Right lobe of liver (tissue), 6 donors: ENCODE data around the gene GNB1. TPM values are rescaled to one million over a fixed set of nuclear protein-coding genes. Genes with fewer than 3 reads are reported as not detected.
"Not testable (repeated sequence)": the region's sequence is repeated elsewhere in the genome, so short reads cannot be mapped to it uniquely, and the experiment has no call there.

ENCODE experiments used
- ATAC-seq, 4 donors: fragments of 200-7000 bp; cut with Tn5 transposase; one replicate each; pipeline ENCODE4 v1.9.1; 2020; ENCODE audit warnings: mild to moderate bottlenecking in 4 of 4, moderate library complexity in 4 of 4
- DNase-seq, 3 donors: peaks; one replicate each; pipeline ENCODE4 v3.0.0-alpha.2; 2020
- H3K27ac ChIP-seq, 3 donors: fragments of 200-600 bp; one replicate each; pipeline ENCODE4 v1.8.0; 2022
- H3K27me3 ChIP-seq, 2 donors: fragments of 200-600 bp; one replicate each; pipeline ENCODE4 v1.8.0; 2022
- H3K36me3 ChIP-seq, 4 donors: fragments of 200-600 bp; sonication (generic) in 1 of 4; one replicate each; pipeline versions ENCODE4 v1.5.1 to v1.8.0; 2017 to 2022; ENCODE audit warnings: control low read depth in 1 of 4
- H3K4me1 ChIP-seq, 4 donors: fragments of 200-600 bp; sonication (generic) in 1 of 4; one replicate each; pipeline versions ENCODE4 v1.5.1 to v1.8.0; 2017 to 2022; ENCODE audit warnings: control low read depth in 1 of 4
- H3K4me3 ChIP-seq, 3 donors: fragments of 200-600 bp; one replicate each; pipeline ENCODE4 v1.8.0; 2022
- H3K9me3 ChIP-seq, 4 donors: fragments of 200-600 bp; sonication (generic) in 1 of 4; one replicate each; pipeline versions ENCODE4 v1.5.1 to v1.8.0; 2017 to 2022; ENCODE audit warnings: control low read depth in 1 of 4
- POLR2A ChIP-seq: fragments of 450-650 bp; IDR thresholded peaks from one replicate; pipeline ENCODE4 v1.6.1; 2017; ENCODE audit warnings: antibody characterized with exemption, mild to moderate bottlenecking
- WGBS: methylation state at CpG from one replicate; pipeline ENCODE4 v1.1.6; 2018; ENCODE audit warnings: low coverage, low lambda C conversion rate; ENCODE audit not compliant: insufficient coverage; ENCODE audit errors: missing lambda C conversion rate; 5-methylcytosine and 5-hydroxymethylcytosine counted together
- intact Hi-C, 2 donors: fragments of 100-400 bp; cut with DNase I; formaldehyde crosslinking; loops; one replicate each; pipeline versions ENCODE4 v1.11.2 to v1.14.1; 2022
- total RNA-seq, 6 experiments: library from RNA; depleted of rRNA in 2 of 6; stranded (reverse); fragments of >200 nt in 2 of 6; fragmentation: NEBNext Ultra II Directional in 3 of 6; extraction: Animal tissue kit (Norgen Biotek cat#: 25700) in 3 of 6; gene quantifications; one replicate each; pipeline versions ENCODE4 v1.1.0 to v1.2.4, GENCODE V29; 2016 to 2023
- TF ChIP-seq, protein P1 (sequence below), 4 donors: fragments of 200-600 bp in 3 of 4; fragments of 450-650 bp in 1 of 4; IDR thresholded peaks; one replicate each; pipeline versions ENCODE4 v1.5.1 to v1.8.0; 2016 to 2022; ENCODE audit warnings: antibody characterized with exemption in 4 of 4, mild to moderate bottlenecking in 2 of 4
- donor health status: DM: no; HTN: yes; CAD: no.
- donor health status: DM: no; HTN: no; CAD: no.
- donor health status: DM: no; HTN: no; CAD: no.
- donor health status: DM: no; HTN: yes; CAD: no.
- donor health status: DM: no; HTN: yes; CAD: no.

GNB1 gene
- total RNA-seq, 6 experiments from 2014 or later: 85.9 to 147 (median 104) TPM

DNA sequence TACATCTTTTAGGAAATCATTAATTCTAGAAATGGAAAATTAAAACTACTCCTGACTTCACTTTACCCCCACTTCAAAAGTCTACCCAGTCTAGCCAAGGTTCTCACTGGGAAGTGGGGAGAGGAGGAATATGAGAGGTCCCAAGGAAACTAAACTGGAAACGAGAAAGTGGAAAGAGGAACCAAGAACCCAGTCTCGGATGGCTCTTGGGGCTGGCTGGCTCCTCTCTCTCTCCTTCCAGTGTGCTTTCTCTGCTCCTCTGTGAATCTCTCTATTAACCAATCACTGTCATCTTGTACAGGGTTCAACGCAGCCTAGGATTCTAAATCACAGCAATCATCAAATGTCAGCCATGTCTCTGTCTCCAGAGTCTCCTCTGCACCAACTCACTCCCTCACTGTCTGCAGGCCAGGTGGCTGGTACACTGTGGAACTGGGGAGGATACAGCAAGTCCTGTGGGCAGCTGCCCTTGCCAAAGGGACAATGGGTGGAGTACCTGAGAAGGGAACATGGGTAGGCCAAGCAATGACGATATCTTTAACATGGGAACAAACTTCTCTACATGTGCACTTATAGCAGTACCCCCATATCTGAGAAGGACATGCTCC, 33.7 kb downstream of the GNB1 start:
- intact Hi-C loops: no loop called here
- peak in 2 of 4 donors; percentile 27 to 29 for ATAC-seq
- Histone ChIP-seq H3K27me3 (no peaks in the 10 kb centered on the region), H3K27ac (no peak overlapping the region), H3K4me3 (no peak overlapping the region), H3K9me3 (no peaks in the 10 kb centered on the region), H3K4me1 (peaks cover 0 to 39% (median 11%) of the 10 kb centered on the region in 4 donors), H3K36me3 (no peaks in the 10 kb centered on the region)
- DNase-seq: no peak
- no peak for TF ChIP-seq POLR2A
- TF ChIP-seq, protein P1, sequence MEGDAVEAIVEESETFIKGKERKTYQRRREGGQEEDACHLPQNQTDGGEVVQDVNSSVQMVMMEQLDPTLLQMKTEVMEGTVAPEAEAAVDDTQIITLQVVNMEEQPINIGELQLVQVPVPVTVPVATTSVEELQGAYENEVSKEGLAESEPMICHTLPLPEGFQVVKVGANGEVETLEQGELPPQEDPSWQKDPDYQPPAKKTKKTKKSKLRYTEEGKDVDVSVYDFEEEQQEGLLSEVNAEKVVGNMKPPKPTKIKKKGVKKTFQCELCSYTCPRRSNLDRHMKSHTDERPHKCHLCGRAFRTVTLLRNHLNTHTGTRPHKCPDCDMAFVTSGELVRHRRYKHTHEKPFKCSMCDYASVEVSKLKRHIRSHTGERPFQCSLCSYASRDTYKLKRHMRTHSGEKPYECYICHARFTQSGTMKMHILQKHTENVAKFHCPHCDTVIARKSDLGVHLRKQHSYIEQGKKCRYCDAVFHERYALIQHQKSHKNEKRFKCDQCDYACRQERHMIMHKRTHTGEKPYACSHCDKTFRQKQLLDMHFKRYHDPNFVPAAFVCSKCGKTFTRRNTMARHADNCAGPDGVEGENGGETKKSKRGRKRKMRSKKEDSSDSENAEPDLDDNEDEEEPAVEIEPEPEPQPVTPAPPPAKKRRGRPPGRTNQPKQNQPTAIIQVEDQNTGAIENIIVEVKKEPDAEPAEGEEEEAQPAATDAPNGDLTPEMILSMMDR (IDR thresholded peaks at IDR 0.05): no peak
- WGBS: 43% methylated on average over 4 of the region's 4 CpGs

DNA sequence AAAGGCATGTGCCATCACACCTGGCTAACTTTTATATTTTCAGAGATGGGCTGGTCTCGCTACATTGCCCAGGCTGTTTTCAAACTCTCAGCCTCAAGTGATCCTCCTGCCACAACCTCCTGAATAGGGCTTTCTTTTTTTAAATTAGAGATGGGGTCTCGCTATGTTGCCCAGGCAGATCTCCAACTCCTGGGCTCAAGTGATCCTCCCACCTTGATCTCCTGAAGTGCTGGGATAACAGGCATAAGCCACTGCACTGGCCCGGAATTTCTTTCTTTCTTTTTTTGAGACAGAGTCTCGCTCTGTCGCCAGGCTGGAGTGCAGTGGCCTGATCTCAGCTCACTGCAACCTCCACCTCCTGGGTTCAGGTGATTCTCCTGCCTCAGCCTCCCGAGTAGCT, 34.7 kb downstream of the GNB1 start:
- H3K27ac ChIP-seq, intact Hi-C loops: not testable (repeated sequence)

DNA sequence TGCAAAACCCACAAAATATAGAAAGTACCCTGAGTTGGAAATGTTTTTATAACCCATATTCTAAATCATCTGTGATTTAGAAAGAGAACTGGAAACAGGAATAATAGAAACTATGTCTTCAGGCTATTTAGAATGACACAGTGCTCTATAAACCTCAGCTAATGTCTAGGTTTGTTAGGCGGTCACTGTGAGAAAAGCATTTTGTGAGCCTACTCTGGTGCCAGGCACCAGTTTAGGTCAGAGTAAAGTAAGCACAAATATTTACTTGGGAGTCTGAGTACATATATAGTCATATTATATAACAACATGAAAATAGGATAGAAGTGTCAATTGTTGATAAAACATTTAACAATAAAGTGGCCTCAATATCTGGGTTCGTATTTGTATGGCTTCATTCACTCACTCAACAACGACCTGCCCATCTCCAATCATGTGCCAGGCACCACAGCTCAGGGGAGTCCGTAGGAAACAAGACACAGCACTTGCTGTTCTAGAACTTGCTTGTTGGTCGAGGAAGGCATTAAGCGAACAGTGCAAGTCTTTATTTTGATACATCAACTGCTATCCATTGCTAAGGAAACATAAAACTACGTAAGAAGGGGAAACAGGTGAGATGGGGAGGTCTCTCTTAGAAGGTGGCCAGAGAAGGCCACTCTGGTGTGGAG, 37.2 kb downstream of the GNB1 start:
- H3K4me1 ChIP-seq: peaks cover 0 to 24% (median 5%) of the 10 kb centered on the region in 4 donors
- ATAC-seq (peak in 1 of 4 donors; percentile 20), DNase-seq (no peak)
- no peak overlapping the region for H3K4me3 ChIP-seq
- TF ChIP-seq, protein P1 (IDR thresholded peaks at IDR 0.05): no peak
- no peak for TF ChIP-seq POLR2A
- intact Hi-C loops: no loop called here
- H3K27ac ChIP-seq: no peak overlapping the region
- no peaks in the 10 kb centered on the region for H3K9me3 ChIP-seq
- 63% methylated on average over 7 of the region's 7 CpGs for WGBS
- no peaks in the 10 kb centered on the region for H3K36me3 ChIP-seq
- H3K27me3 ChIP-seq: no peaks in the 10 kb centered on the region

More for the DNA sequence above, 34.7 kb downstream of the GNB1 start:
- H3K36me3 ChIP-seq, ATAC-seq, DNase-seq, H3K4me3 ChIP-seq, H3K9me3 ChIP-seq, H3K27me3 ChIP-seq: not testable (repeated sequence)
- peaks cover 0 to 39% (median 11%) of the 10 kb centered on the region in 4 donors for H3K4me1 ChIP-seq
- 85% methylated on average over 2 of the region's 6 CpGs for WGBS

DNA sequence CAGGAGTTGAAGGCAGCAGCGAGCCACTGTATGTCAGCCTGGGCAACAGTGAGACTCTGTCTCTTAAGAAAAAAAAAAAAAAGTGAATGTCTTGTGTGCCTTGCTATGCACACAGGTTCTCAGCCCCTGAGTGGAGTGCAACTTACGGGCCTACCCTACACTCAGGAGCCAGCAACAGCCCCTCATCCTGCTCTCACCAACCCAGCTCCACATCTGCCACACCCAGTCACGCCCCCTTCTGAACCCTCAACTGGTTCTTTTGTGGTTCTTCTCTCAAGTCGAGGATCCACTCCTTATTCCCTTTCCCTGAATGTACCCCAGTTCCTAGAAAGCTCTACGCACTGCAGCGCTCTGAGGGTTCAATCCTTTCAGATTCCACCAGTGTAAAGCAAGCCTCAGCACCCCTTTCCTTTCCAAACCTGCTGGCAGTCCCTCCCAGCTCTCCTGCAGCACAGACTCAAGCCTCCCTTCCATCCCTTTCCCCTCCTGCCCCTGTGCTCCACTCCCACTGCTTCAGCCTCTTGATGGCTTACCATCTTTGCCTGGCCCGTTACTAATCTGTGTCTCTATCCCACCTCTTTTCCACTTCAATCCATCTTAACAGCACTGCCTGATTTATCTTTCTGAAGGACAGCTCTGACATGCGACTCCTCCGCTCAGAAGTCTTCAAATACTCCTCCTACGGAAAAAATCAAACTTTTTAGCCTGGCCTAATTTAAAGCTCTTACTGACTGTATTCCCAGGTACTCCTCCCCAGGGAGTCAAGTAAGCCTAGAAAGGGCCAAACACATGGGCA, 38.1 kb downstream of the GNB1 start:
- H3K4me3 ChIP-seq: no peak overlapping the region
- H3K27me3 ChIP-seq: no peaks in the 10 kb centered on the region
- ATAC-seq (no peak), DNase-seq (no peak)
- intact Hi-C loops: no loop called here
- peaks cover 0 to 15% (median 3%) of the 10 kb centered on the region in 4 donors for H3K4me1 ChIP-seq
- H3K9me3 ChIP-seq: no peaks in the 10 kb centered on the region
- H3K27ac ChIP-seq: no peak overlapping the region
- WGBS: 85% methylated on average over 7 of the region's 10 CpGs
- H3K36me3 ChIP-seq: no peaks in the 10 kb centered on the region
- TF ChIP-seq POLR2A: no peak
- TF ChIP-seq, protein P1 (IDR thresholded peaks at IDR 0.05): no peak
